GM23248 (cell line): ENCODE measurements around the gene NCOA1.

Source experiments
- EZH2 ChIP-seq: fragments of 200-600 bp; sonication (generic); IDR thresholded peaks from 2 replicates; pipeline ENCODE4 v1.6.1; 2018; ENCODE audit warnings: antibody characterized with exemption, mild to moderate bottlenecking; ENCODE audit not compliant: insufficient read depth, poor library complexity, severe bottlenecking
- EZH2phosphoT487 ChIP-seq: fragments of 200-600 bp; sonication (generic); IDR thresholded peaks from 2 replicates; pipeline ENCODE4 v1.6.1; 2018; ENCODE audit warnings: antibody characterized with exemption, moderate library complexity, mild to moderate bottlenecking, low read depth; ENCODE audit not compliant: insufficient read depth

DNA sequence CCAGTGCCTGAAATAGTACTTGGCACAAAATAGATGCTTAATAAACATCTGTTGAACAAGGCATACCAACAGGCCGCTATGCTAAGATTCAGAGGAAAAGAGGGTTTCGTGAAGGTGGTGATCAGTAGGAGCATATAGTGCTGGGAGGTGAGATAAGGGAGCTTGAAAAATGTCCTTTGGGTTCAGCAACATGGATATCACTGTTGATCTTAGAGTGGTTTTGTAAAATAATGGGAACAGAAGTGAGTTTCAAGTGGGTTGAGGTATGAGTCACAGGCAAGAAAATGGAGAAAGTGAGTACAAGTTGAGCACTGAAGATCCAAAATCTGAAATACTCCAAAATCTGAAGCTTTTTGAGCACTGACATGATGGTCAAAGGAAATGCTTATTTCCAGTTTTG lies 306.6 kb downstream of the NCOA1 start:
- TF ChIP-seq EZH2 (no peak), EZH2phosphoT487 (no peak)
